Kidney epithelial cell (primary cell): ENCODE measurements around the gene HS6ST1. TPM values are rescaled to one million over a fixed set of nuclear protein-coding genes. Genes with fewer than 3 reads are reported as not detected.
"Not testable (repeated sequence)": the region's sequence is repeated elsewhere in the genome, so short reads cannot be mapped to it uniquely, and the experiment has no call there.

ENCODE experiments used
- DNase-seq: peaks from one replicate; pipeline ENCODE4 v3.0.0-alpha.2; 2010; ENCODE audit warnings: low read depth
- H3K27me3 ChIP-seq: 2 replicates; pipeline ENCODE4 v1.6.0; 2011; ENCODE audit warnings: low read length; ENCODE audit not compliant: control insufficient read depth, insufficient read depth
- H3K36me3 ChIP-seq: 2 replicates; pipeline ENCODE4 v1.5.1; 2011; ENCODE audit warnings: low read length; ENCODE audit not compliant: control insufficient read depth, insufficient read depth
- H3K4me3 ChIP-seq: 2 replicates; pipeline ENCODE4 v1.5.1; 2011; ENCODE audit warnings: low read depth, mild to moderate bottlenecking, control low read depth, low read length
- CTCF ChIP-seq: IDR thresholded peaks from 2 replicates; pipeline ENCODE4 v1.5.1; 2011; ENCODE audit warnings: mild to moderate bottlenecking, moderate library complexity, low read length, control low read depth, inconsistent platforms; ENCODE audit not compliant: insufficient read depth, poor library complexity, severe bottlenecking
- total RNA-seq: library from RNA; depleted of rRNA; stranded (reverse); fragments of >200 nt; gene quantifications from 2 replicates; pipeline ENCODE4 v1.2.3, GENCODE V29; 2015

Gene HS6ST1
- total RNA-seq, 1 donor from 2014 or later: 34.4 TPM

- DNase-seq: no peak
- Histone ChIP-seq H3K27me3 (no peaks in the 10 kb centered on the region), H3K36me3 (no peaks in the 10 kb centered on the region), H3K4me3 (no peak overlapping the region)
- TF ChIP-seq CTCF: no peak
Measured at GRCh38 chr2:128269063-128269989, 49.3 kb downstream of the HS6ST1 start.

GRCh38 chr2:128268611-128269010 is 50.1 kb downstream of the HS6ST1 start:
- H3K36me3 ChIP-seq, H3K4me3 ChIP-seq, H3K27me3 ChIP-seq, DNase-seq: not testable (repeated sequence)

- DNase-seq, H3K36me3 ChIP-seq, H3K4me3 ChIP-seq, H3K27me3 ChIP-seq: not testable (repeated sequence)
Measured at GRCh38 chr2:128268145-128268544, 50.5 kb downstream of the HS6ST1 start.

GRCh38 chr2:128267649-128268048 is 51.0 kb downstream of the HS6ST1 start:
- not testable (repeated sequence) for H3K36me3 ChIP-seq, H3K27me3 ChIP-seq, H3K4me3 ChIP-seq, DNase-seq

- not testable (repeated sequence) for H3K4me3 ChIP-seq, DNase-seq, H3K36me3 ChIP-seq, H3K27me3 ChIP-seq
Measured at GRCh38 chr2:128267197-128267596, 51.5 kb downstream of the HS6ST1 start.

- not testable (repeated sequence) for H3K36me3 ChIP-seq, H3K27me3 ChIP-seq, H3K4me3 ChIP-seq, DNase-seq
Measured at GRCh38 chr2:128266463-128266862, 52.2 kb downstream of the HS6ST1 start.

- H3K36me3 ChIP-seq, H3K27me3 ChIP-seq, H3K4me3 ChIP-seq, DNase-seq: not testable (repeated sequence)
Measured at GRCh38 chr2:128265608-128265993, 53.1 kb downstream of the HS6ST1 start.

GRCh38 chr2:128264881-128265607 is 53.6 kb downstream of the HS6ST1 start:
- H3K27me3 ChIP-seq: no peaks in the 10 kb centered on the region
- H3K36me3 ChIP-seq: no peaks in the 10 kb centered on the region
- no peak for TF ChIP-seq CTCF
- no peak overlapping the region for H3K4me3 ChIP-seq
- no peak for DNase-seq

GRCh38 chr2:128263902-128264331 is 54.8 kb downstream of the HS6ST1 start:
- no peaks in the 10 kb centered on the region for H3K27me3 ChIP-seq
- no peak for TF ChIP-seq CTCF
- H3K36me3 ChIP-seq: no peaks in the 10 kb centered on the region
- no peak for DNase-seq
- no peak overlapping the region for H3K4me3 ChIP-seq
